HEK293 (cell line): ENCODE data around the gene PLEKHA1.

Source experiments
- CTCF ChIA-PET: fragments of 350-600 bp; formaldehyde crosslinking; extraction: SDS; loops from one replicate; lab custom pipeline; 2021; ENCODE audit warnings: antibody characterized with exemption; lab: Yijun Ruan, JAX
- POLR2A ChIA-PET: fragments of 300-600 bp; formaldehyde crosslinking; extraction: SDS; loops from one replicate; lab custom pipeline; 2020; ENCODE audit warnings: antibody characterized with exemption, inconsistent platforms; lab: Yijun Ruan, JAX
- H3K27ac ChIP-seq: fragments of 200-500 bp; sonication (Bioruptor generic); 2 replicates; pipeline ENCODE4 v1.5.1; 2014; ENCODE audit warnings: low read depth, low read length, control low read depth, inconsistent platforms; ENCODE audit errors: extremely low read depth
- H3K36me3 ChIP-seq, 2 experiments: fragments of 200-500 bp in 1 of 2; sonication (Bioruptor generic) in 1 of 2; 1 replicate in 1 of 2; 2 replicates in 1 of 2; pipeline ENCODE4 v1.5.1; 2014 to 2017; ENCODE audit warnings: inconsistent platforms in 2 of 2, low read length in 2 of 2; ENCODE audit not compliant: control insufficient read depth in 2 of 2, insufficient read depth in 1 of 2
- H3K4me1 ChIP-seq: fragments of 200-500 bp; sonication (Bioruptor generic); 2 replicates; pipeline ENCODE4 v1.5.1; 2014; ENCODE audit warnings: mild to moderate bottlenecking, low read length, inconsistent platforms; ENCODE audit not compliant: control insufficient read depth, insufficient read depth
- H3K4me3 ChIP-seq: 2 replicates; pipeline ENCODE4 v1.5.1; 2011; ENCODE audit warnings: low read depth, mild to moderate bottlenecking, control low read depth, low read length, moderate library complexity
- H3K9me3 ChIP-seq: fragments of 200-500 bp; sonication (Bioruptor generic); 2 replicates; pipeline ENCODE4 v1.5.1; 2014; ENCODE audit warnings: low read depth, low read length, inconsistent platforms; ENCODE audit not compliant: control insufficient read depth, insufficient read depth
- MEIS1 ChIP-seq: sonication (generic); formaldehyde crosslinking; IDR thresholded peaks from 2 replicates; pipeline ENCODE4 v1.8.1; 2022; ENCODE audit warnings: missing genetic modification reagents, mild to moderate bottlenecking, borderline replicate concordance
- MZF1 ChIP-seq: fragments of 450-650 bp; formaldehyde crosslinking; IDR thresholded peaks from 2 replicates; pipeline ENCODE4 v1.5.1; 2017; ENCODE audit warnings: missing biosample characterization, missing genetic modification characterization, borderline replicate concordance
- YY1 ChIP-seq: fragments of 450-650 bp; formaldehyde crosslinking; IDR thresholded peaks from 2 replicates; pipeline ENCODE4 v1.5.1; 2018; ENCODE audit warnings: missing biosample characterization, missing genetic modification characterization
- ZEB2 ChIP-seq: fragments of 450-650 bp; formaldehyde crosslinking; IDR thresholded peaks from 2 replicates; pipeline ENCODE4 v1.5.1; 2016; ENCODE audit warnings: missing biosample characterization, missing genetic modification characterization
- ZFHX2 ChIP-seq: fragments of 450-650 bp; formaldehyde crosslinking; conservative IDR thresholded peaks from 2 replicates; pipeline ENCODE4 v1.5.1; 2016; ENCODE audit warnings: missing biosample characterization, missing genetic modification characterization
- ZNF10 ChIP-seq: fragments of 450-650 bp; formaldehyde crosslinking; IDR thresholded peaks from 2 replicates; pipeline ENCODE4 v1.5.1; 2017; ENCODE audit warnings: missing biosample characterization, missing genetic modification characterization
- ZNF335 ChIP-seq: fragments of 450-650 bp; formaldehyde crosslinking; conservative IDR thresholded peaks from 2 replicates; pipeline ENCODE4 v1.5.1; 2016; ENCODE audit warnings: missing biosample characterization, missing genetic modification characterization
- ZNF341 ChIP-seq: fragments of 450-650 bp; formaldehyde crosslinking; IDR thresholded peaks from 2 replicates; pipeline ENCODE4; 2016; ENCODE audit warnings: low read depth, missing biosample characterization, missing genetic modification characterization
- ZNF391 ChIP-seq: fragments of 450-650 bp; formaldehyde crosslinking; IDR thresholded peaks from 2 replicates; pipeline ENCODE4 v1.5.1; 2016; ENCODE audit warnings: low read depth, missing biosample characterization, missing genetic modification characterization, borderline replicate concordance
- ZNF544 ChIP-seq: fragments of 450-650 bp; formaldehyde crosslinking; IDR thresholded peaks from 2 replicates; pipeline ENCODE4 v1.5.0; 2017; ENCODE audit warnings: missing biosample characterization, missing genetic modification characterization
- ZNF549 ChIP-seq: fragments of 450-650 bp; IDR thresholded peaks from 2 replicates; pipeline ENCODE4 v1.5.1; 2018; ENCODE audit warnings: missing biosample characterization, missing genetic modification characterization, mild to moderate bottlenecking, inconsistent platforms, moderate library complexity
- ZNF555 ChIP-seq: fragments of 450-650 bp; formaldehyde crosslinking; conservative IDR thresholded peaks from 2 replicates; pipeline ENCODE4 v1.5.1; 2017; ENCODE audit warnings: missing biosample characterization, mild to moderate bottlenecking, missing genetic modification characterization, inconsistent platforms
- ZNF610 ChIP-seq: fragments of 450-650 bp; formaldehyde crosslinking; IDR thresholded peaks from 2 replicates; pipeline ENCODE4 v1.5.1; 2016; ENCODE audit warnings: missing biosample characterization, missing genetic modification characterization, borderline replicate concordance
- ZNF623 ChIP-seq: fragments of 450-650 bp; formaldehyde crosslinking; IDR thresholded peaks from 2 replicates; pipeline ENCODE4 v1.5.1; 2016; ENCODE audit warnings: missing biosample characterization, missing genetic modification characterization
- ZNF624 ChIP-seq: fragments of 450-650 bp; formaldehyde crosslinking; IDR thresholded peaks from 2 replicates; pipeline ENCODE4 v1.5.1; 2017; ENCODE audit warnings: missing biosample characterization, missing genetic modification characterization
- ZNF768 ChIP-seq: fragments of 450-650 bp; formaldehyde crosslinking; IDR thresholded peaks from 2 replicates; pipeline ENCODE4 v1.5.1; 2018; ENCODE audit warnings: missing biosample characterization, mild to moderate bottlenecking, missing genetic modification characterization
- ZNF792 ChIP-seq: fragments of 450-650 bp; formaldehyde crosslinking; IDR thresholded peaks from 2 replicates; pipeline ENCODE4 v1.5.1; 2016; ENCODE audit warnings: missing biosample characterization, missing genetic modification characterization
- TF ChIP-seq, protein P1 (sequence below): fragments of 450-650 bp; formaldehyde crosslinking; conservative IDR thresholded peaks from 2 replicates; pipeline ENCODE4 v1.5.1; 2016; ENCODE audit warnings: low read depth, missing biosample characterization, missing genetic modification characterization
- TF ChIP-seq, protein P2 (sequence below): fragments of 450-650 bp; formaldehyde crosslinking; IDR thresholded peaks from 2 replicates; pipeline ENCODE4 v1.5.1; 2016; ENCODE audit warnings: missing biosample characterization, missing genetic modification characterization
- TF ChIP-seq, protein P3 (sequence below): fragments of 450-650 bp; formaldehyde crosslinking; IDR thresholded peaks from 2 replicates; pipeline ENCODE4 v1.5.1; 2016; ENCODE audit warnings: missing biosample characterization, missing genetic modification characterization, low read depth

The PLEKHA1 gene

DNA sequence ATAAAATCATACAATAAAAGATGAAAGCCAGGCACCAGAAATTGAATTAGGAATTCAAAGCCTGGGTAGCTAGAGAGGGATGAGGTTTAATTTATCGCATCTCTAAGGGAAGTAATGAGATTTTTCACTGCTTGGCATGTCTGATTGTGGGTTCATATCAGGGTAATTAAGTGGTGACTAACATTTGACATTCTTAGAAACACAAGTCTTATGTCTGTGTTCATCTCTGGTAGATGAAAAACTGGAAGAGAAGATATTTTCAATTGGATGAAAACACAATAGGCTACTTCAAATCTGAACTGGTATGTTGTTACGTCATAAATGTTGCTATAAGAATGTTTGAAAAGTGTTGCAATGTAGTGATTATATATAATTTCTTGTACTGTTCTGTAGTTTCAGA, 43.2 kb downstream of the PLEKHA1 start:
- TF ChIP-seq ZNF623 (tag by site-specific recombination), result no peak
- TF ChIP-seq, protein P1, sequence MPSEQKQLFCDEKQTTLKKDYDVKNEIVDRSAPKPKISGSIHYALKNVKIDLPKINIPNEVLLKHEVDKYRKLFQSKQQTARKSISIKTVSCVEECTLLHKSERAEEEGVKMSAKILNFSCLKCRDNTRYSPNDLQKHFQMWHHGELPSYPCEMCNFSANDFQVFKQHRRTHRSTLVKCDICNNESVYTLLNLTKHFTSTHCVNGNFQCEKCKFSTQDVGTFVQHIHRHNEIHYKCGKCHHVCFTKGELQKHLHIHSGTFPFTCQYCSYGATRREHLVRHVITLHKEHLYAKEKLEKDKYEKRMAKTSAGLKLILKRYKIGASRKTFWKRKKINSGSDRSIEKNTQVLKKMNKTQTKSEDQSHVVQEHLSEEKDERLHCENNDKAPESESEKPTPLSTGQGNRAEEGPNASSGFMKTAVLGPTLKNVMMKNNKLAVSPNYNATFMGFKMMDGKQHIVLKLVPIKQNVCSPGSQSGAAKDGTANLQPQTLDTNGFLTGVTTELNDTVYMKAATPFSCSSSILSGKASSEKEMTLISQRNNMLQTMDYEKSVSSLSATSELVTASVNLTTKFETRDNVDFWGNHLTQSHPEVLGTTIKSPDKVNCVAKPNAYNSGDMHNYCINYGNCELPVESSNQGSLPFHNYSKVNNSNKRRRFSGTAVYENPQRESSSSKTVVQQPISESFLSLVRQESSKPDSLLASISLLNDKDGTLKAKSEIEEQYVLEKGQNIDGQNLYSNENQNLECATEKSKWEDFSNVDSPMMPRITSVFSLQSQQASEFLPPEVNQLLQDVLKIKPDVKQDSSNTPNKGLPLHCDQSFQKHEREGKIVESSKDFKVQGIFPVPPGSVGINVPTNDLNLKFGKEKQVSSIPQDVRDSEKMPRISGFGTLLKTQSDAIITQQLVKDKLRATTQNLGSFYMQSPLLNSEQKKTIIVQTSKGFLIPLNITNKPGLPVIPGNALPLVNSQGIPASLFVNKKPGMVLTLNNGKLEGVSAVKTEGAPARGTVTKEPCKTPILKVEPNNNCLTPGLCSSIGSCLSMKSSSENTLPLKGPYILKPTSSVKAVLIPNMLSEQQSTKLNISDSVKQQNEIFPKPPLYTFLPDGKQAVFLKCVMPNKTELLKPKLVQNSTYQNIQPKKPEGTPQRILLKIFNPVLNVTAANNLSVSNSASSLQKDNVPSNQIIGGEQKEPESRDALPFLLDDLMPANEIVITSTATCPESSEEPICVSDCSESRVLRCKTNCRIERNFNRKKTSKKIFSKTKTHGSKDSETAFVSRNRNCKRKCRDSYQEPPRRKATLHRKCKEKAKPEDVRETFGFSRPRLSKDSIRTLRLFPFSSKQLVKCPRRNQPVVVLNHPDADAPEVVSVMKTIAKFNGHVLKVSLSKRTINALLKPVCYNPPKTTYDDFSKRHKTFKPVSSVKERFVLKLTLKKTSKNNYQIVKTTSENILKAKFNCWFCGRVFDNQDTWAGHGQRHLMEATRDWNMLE, result no peak
- no peak for TF ChIP-seq MEIS1 (CRISPR knock-in tag)
- TF ChIP-seq ZEB2 (tag by site-specific recombination), result no peak
- TF ChIP-seq ZNF610 (tag by site-specific recombination), result no peak
- TF ChIP-seq ZFHX2 (tag by site-specific recombination), result no peak
- no peak for TF ChIP-seq ZNF341 (tag by site-specific recombination)
- TF ChIP-seq, protein P2, sequence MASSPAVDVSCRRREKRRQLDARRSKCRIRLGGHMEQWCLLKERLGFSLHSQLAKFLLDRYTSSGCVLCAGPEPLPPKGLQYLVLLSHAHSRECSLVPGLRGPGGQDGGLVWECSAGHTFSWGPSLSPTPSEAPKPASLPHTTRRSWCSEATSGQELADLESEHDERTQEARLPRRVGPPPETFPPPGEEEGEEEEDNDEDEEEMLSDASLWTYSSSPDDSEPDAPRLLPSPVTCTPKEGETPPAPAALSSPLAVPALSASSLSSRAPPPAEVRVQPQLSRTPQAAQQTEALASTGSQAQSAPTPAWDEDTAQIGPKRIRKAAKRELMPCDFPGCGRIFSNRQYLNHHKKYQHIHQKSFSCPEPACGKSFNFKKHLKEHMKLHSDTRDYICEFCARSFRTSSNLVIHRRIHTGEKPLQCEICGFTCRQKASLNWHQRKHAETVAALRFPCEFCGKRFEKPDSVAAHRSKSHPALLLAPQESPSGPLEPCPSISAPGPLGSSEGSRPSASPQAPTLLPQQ (tag by site-specific recombination), result no peak
- TF ChIP-seq ZNF624 (tag by site-specific recombination), result no peak
- no peak for TF ChIP-seq ZNF391 (tag by site-specific recombination)
- no peak for TF ChIP-seq YY1 (tag by site-specific recombination)
- no peak for TF ChIP-seq ZNF768 (tag by site-specific recombination)
- TF ChIP-seq MZF1 (tag by site-specific recombination), result no peak
- no peak for TF ChIP-seq ZNF792 (tag by site-specific recombination)
- TF ChIP-seq ZNF549 (tag by site-specific recombination), result no peak
- TF ChIP-seq ZNF335, result no peak
- no peak for TF ChIP-seq ZNF544 (tag by site-specific recombination)
- TF ChIP-seq ZNF555, result no peak
- TF ChIP-seq ZNF10, result no peak
- TF ChIP-seq, protein P3, sequence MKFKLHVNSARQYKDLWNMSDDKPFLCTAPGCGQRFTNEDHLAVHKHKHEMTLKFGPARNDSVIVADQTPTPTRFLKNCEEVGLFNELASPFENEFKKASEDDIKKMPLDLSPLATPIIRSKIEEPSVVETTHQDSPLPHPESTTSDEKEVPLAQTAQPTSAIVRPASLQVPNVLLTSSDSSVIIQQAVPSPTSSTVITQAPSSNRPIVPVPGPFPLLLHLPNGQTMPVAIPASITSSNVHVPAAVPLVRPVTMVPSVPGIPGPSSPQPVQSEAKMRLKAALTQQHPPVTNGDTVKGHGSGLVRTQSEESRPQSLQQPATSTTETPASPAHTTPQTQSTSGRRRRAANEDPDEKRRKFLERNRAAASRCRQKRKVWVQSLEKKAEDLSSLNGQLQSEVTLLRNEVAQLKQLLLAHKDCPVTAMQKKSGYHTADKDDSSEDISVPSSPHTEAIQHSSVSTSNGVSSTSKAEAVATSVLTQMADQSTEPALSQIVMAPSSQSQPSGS (tag by site-specific recombination), result no peak
- Histone ChIP-seq H3K36me3 (peaks cover 28 to 33% of the 10 kb centered on the region in 2 experiments), H3K4me3 (no peak overlapping the region), H3K27ac (no peak overlapping the region), H3K4me1 (no peaks in the 10 kb centered on the region), H3K9me3 (no peaks in the 10 kb centered on the region)
- ChIA-PET CTCF (no interaction called here), POLR2A (no interaction called here)
